Right lobe of liver (tissue), 6 donors: ENCODE results near the gene MAPRE2. TPM values are rescaled to one million over a fixed set of nuclear protein-coding genes. Genes with fewer than 3 reads are reported as not detected.

ENCODE experiments used
- ATAC-seq, 4 donors: fragments of 200-7000 bp; cut with Tn5 transposase; one replicate each; pipeline ENCODE4 v1.9.1; 2020; ENCODE audit warnings: mild to moderate bottlenecking in 4 of 4, moderate library complexity in 4 of 4
- DNase-seq, 3 donors: peaks; one replicate each; pipeline ENCODE4 v3.0.0-alpha.2; 2020
- H3K27ac ChIP-seq, 3 donors: fragments of 200-600 bp; one replicate each; pipeline ENCODE4 v1.8.0; 2022
- H3K27me3 ChIP-seq, 2 donors: fragments of 200-600 bp; one replicate each; pipeline ENCODE4 v1.8.0; 2022
- H3K36me3 ChIP-seq, 4 donors: fragments of 200-600 bp; sonication (generic) in 1 of 4; one replicate each; pipeline versions ENCODE4 v1.5.1 to v1.8.0; 2017 to 2022; ENCODE audit warnings: control low read depth in 1 of 4
- H3K4me1 ChIP-seq, 4 donors: fragments of 200-600 bp; sonication (generic) in 1 of 4; one replicate each; pipeline versions ENCODE4 v1.5.1 to v1.8.0; 2017 to 2022; ENCODE audit warnings: control low read depth in 1 of 4
- H3K4me3 ChIP-seq, 3 donors: fragments of 200-600 bp; one replicate each; pipeline ENCODE4 v1.8.0; 2022
- H3K9me3 ChIP-seq, 4 donors: fragments of 200-600 bp; sonication (generic) in 1 of 4; one replicate each; pipeline versions ENCODE4 v1.5.1 to v1.8.0; 2017 to 2022; ENCODE audit warnings: control low read depth in 1 of 4
- CTCF ChIP-seq, 4 donors: fragments of 200-600 bp in 3 of 4; fragments of 450-650 bp in 1 of 4; IDR thresholded peaks; one replicate each; pipeline versions ENCODE4 v1.5.1 to v1.8.0; 2016 to 2022; ENCODE audit warnings: antibody characterized with exemption in 4 of 4, mild to moderate bottlenecking in 2 of 4
- POLR2A ChIP-seq: fragments of 450-650 bp; IDR thresholded peaks from one replicate; pipeline ENCODE4 v1.6.1; 2017; ENCODE audit warnings: antibody characterized with exemption, mild to moderate bottlenecking
- WGBS: methylation state at CpG from one replicate; pipeline ENCODE4 v1.1.6; 2018; ENCODE audit warnings: low coverage, low lambda C conversion rate; ENCODE audit not compliant: insufficient coverage; ENCODE audit errors: missing lambda C conversion rate; 5-methylcytosine and 5-hydroxymethylcytosine counted together
- intact Hi-C, 2 donors: fragments of 100-400 bp; cut with DNase I; formaldehyde crosslinking; loops; one replicate each; pipeline versions ENCODE4 v1.11.2 to v1.14.1; 2022
- total RNA-seq, 6 experiments: library from RNA; depleted of rRNA in 2 of 6; stranded (reverse); fragments of >200 nt in 2 of 6; fragmentation: NEBNext Ultra II Directional in 3 of 6; extraction: Animal tissue kit (Norgen Biotek cat#: 25700) in 3 of 6; gene quantifications; one replicate each; pipeline versions ENCODE4 v1.1.0 to v1.2.4, GENCODE V29; 2016 to 2023
- donor health status: DM: no; HTN: yes; CAD: no.
- donor health status: DM: no; HTN: no; CAD: no.
- donor health status: DM: no; HTN: no; CAD: no.
- donor health status: DM: no; HTN: yes; CAD: no.
- donor health status: DM: no; HTN: yes; CAD: no.

MAPRE2 gene
- total RNA-seq, 6 experiments from 2014 or later, result 17.0 to 25.9 (median 21.5) TPM

DNA sequence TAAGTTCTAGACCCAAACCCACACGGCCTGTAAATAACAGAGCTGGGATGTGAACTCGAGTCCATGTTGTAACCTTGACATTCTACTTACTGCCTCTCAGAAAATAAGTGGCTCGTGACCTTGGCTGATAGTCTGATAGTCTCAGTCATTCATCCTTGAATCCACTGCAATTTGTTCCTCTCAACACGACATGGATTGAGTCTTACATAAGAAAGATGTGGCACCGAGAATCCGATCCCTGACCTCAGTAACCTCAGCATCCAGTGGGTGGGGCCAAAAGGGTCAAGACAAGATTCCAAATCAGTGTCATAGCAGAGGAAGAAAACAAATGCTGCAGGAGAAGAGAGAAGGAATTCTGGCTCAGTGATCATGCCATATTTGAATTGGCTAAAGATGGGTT is 97.6 kb downstream of the MAPRE2 start:
- no peak overlapping the region for H3K27ac ChIP-seq
- no peaks in the 10 kb centered on the region for H3K9me3 ChIP-seq
- 66% methylated on average over 6 of the region's 6 CpGs for WGBS
- no peaks in the 10 kb centered on the region for H3K27me3 ChIP-seq
- DNase-seq, result no peak
- no peak overlapping the region for H3K4me3 ChIP-seq
- TF ChIP-seq POLR2A, result no peak
- TF ChIP-seq CTCF (IDR thresholded peaks at IDR 0.05), result no peak
- intact Hi-C loops, result loop anchor here in 1 of 2 donors (10.0 kb wide), 1 partner anchor 134 kb away; no protein-coding TSS in a partner anchor
- H3K4me1 ChIP-seq, result no peaks in the 10 kb centered on the region
- no peak for ATAC-seq
- peaks cover 0 to 29% (median 0%) of the 10 kb centered on the region in 4 donors for H3K36me3 ChIP-seq

- Histone ChIP-seq H3K4me1 (no peaks in the 10 kb centered on the region), H3K9me3 (no peaks in the 10 kb centered on the region), H3K27me3 (no peaks in the 10 kb centered on the region), H3K36me3 (peaks cover 0 to 21% (median 0%) of the 10 kb centered on the region in 4 donors), H3K4me3 (no peak overlapping the region), H3K27ac (no peak overlapping the region)
- TF ChIP-seq CTCF (IDR thresholded peaks at IDR 0.05) (no peak), POLR2A (no peak)
- DNase-seq, result no peak
- intact Hi-C loops, result loop anchor here in 1 of 2 donors (10.0 kb wide), 1 partner anchor 135 kb away; no protein-coding TSS in a partner anchor
- ATAC-seq, result no peak
- WGBS, result 70% methylated on average over 2 of the region's 3 CpGs
Observed at GRCh38 chr18:35139517-35139916, 98.3 kb downstream of the MAPRE2 start.

- Histone ChIP-seq H3K9me3 (no peaks in the 10 kb centered on the region), H3K27me3 (no peaks in the 10 kb centered on the region), H3K36me3 (peaks cover 0 to 16% (median 0%) of the 10 kb centered on the region in 4 donors), H3K27ac (no peak overlapping the region), H3K4me1 (no peaks in the 10 kb centered on the region), H3K4me3 (no peak overlapping the region)
- ATAC-seq (no peak), DNase-seq (no peak)
- intact Hi-C loops, result loop anchor here in 1 of 2 donors (10.0 kb wide), 1 partner anchor 136 kb away; no protein-coding TSS in a partner anchor
- TF ChIP-seq POLR2A (no peak), CTCF (IDR thresholded peaks at IDR 0.05) (no peak)
- WGBS, result 87% methylated on average over 3 of the region's 4 CpGs
Observed at GRCh38 chr18:35141077-35141476, 99.9 kb downstream of the MAPRE2 start.

GRCh38 chr18:35141567-35142274 is 100.5 kb downstream of the MAPRE2 start:
- Histone ChIP-seq H3K9me3 (no peaks in the 10 kb centered on the region), H3K27me3 (no peaks in the 10 kb centered on the region), H3K36me3 (peaks cover 0 to 11% (median 0%) of the 10 kb centered on the region in 4 donors), H3K4me3 (no peak overlapping the region), H3K4me1 (no peaks in the 10 kb centered on the region), H3K27ac (no peak overlapping the region)
- DNase-seq, result no peak
- WGBS, result 85% methylated on average over 6 of the region's 6 CpGs
- no peak for TF ChIP-seq CTCF (IDR thresholded peaks at IDR 0.05)
- TF ChIP-seq POLR2A, result no peak
- ATAC-seq, result no peak
- intact Hi-C loops, result loop anchor here in 1 of 2 donors (10.0 kb wide), 1 partner anchor 137 kb away; no protein-coding TSS in a partner anchor
